HCEC 1CT (cell line): ENCODE results near the gene HNF4A.
A peak's percentile ranks its signal among the peaks of the same experiment; 100 is the strongest.

Experiments used
- DNase-seq: peaks from one replicate; pipeline ENCODE4 v3.0.0-alpha.2; 2017

HNF4A gene

GRCh38 chr20:44392776-44393607 lies 37.5 kb downstream of the HNF4A start:
- DNase-seq = no peak

DNA sequence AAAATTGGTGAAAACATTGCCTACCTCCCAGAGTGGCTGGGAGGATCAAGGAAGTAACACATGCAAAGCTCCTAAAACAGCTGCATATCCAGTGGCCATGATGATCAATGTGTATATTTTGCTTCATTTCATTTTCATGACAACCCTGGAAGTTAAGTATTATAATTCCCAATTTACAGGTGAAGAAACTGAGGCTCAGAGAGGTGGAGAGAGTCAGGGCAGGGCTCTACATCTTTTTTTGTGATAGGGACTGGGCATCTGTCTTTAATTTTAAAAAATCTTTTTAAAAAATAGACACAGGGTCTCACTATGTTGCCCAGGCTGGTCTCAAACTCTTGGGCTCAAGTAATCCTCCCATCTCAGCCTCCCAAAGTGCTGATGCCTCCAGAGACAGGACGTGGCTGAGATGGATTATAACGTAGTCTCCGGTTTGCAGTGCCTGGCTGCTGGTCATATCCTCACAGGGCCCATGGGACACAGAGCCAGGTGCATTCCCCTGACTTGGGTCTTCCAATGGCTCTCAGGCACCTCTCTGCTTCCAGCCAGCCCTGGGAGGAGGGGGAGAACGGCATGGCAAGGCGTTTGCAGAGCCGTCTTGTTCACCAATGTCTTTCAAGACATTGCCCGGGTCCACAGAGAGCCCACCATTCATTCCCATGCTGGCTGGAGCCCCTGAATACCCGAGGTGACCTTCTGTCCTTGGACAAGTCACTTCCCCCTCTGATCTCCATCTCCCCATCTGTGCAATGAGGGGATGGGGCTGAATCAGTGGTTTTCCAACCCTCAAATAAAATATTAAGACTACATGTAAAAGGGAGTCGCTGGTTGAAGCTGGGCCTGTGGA lies 38.3 kb downstream of the HNF4A start:
- DNase-seq = no peak

- DNase-seq = no peak
These were observed 38.9 kb downstream of the HNF4A start for GRCh38 chr20:44394452-44394701.

DNA sequence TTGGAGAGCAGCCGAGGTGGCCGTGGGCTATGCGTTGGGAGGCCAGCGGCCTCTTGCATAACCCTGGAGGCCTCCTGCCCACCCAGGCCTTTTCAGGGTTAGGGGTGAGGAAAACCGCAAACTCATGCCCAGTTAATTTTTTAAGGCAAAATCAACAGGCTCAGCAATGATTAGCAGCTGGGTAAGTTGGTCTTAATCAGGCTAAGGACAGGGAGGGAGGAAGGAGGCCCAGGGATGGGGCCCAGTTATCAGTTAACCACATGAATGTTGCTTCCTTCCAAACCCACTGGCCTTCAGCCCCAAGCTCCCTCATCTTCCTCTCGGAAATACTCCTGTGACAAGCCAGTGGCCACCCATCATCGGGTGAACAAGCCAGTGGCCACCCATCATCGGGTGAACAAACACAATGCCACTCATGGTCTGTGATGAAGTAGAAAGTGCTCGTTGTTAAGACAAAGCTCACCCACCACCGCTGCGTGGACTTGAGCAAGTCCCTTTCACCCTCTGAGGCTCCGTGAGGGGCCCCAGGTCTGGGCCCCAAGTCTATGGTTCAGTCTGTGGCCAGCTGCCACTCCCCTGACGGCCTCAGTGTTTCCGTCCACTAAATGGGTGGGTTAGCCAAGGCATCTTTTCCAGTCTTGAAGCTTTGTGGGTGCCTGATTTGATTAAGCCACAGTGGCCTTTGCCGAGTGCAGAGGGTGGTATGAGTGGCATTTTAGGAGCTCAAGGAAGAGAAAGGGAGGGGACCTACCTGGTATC lies 39.4 kb downstream of the HNF4A start:
- no peak for DNase-seq

DNA sequence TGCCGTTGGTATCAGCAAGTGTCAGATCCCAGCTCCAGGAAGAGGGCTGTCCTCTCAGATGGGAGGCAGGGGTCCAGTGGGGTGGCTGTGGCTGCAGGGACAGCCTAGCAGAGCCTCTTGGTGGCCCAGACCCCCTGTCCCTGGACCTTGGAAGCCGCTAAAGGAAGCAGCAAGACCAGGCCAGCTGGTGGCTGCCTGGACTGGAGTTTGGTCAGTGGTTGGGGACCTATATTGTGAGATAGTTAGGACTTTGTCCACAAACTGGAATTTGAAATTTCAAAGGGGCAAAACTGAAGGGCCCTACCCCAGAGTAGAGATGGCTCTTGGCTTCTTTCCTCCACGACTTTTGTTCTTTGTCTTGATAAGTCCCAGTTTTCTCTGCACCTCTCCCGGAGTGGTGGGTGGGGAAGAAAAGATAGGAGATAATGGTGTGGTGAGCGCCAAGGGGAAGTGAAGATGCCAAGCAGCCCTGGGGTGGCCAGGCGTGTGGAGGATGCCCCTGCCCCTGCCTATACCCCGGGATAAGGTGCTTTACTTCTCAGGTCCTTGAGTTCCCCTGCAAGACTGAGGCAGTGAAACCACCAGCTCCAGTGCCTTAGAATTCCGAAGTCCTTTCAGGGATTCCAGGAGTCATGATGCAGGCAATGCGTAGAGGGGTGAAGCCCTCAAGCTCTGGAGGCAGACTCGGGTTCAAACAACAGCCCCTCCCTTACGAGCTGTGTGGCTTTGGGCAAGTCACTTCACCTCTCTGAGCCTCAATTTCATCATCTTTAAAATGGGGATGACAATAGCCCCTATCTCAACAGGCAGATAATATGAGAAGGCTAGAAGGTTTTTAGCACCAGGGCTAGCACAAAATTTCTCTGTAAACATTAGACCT lies 40.2 kb downstream of the HNF4A start:
- DNase-seq = no peak

DNA sequence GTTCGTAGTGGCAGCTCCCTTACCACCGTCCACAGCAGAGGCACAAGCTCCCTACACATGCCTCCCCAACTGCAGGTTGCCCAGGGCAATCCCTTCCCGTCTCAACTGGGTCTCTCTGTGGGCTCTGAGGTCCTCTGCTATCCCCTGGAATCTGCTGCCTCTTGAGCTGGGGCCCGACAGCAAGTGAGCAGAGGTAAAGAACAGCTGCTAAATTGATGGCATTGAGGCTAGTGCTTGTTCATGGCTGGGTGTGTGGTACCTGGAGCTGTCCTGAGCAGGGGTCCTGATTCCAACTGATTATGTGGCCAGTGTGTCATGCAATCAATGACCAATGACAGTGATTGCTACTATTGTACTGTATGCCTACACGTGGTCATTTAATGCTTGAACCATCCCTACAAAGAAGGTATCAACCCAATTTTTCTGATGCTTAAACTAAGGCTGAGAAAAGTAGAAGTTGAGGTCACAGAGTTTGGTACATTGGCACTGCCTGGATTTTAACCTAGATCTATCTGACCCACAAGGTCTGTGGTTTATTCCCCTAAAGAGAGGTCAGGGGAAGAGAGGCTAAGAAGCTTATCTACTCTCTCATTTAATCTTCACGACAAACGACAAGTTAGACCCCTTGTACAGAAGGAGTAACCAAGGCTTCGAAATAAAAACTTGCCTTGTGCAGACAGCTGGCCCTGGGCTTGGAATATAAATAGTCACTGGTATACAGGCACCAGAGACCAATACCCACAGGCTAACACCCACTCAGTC lies 41.1 kb downstream of the HNF4A start:
- no peak for DNase-seq

GRCh38 chr20:44398335-44398734 lies 42.8 kb downstream of the HNF4A start:
- peak; percentile 88 for DNase-seq

- no peak for DNase-seq
These were observed 43.9 kb downstream of the HNF4A start for GRCh38 chr20:44399446-44399845.

DNA sequence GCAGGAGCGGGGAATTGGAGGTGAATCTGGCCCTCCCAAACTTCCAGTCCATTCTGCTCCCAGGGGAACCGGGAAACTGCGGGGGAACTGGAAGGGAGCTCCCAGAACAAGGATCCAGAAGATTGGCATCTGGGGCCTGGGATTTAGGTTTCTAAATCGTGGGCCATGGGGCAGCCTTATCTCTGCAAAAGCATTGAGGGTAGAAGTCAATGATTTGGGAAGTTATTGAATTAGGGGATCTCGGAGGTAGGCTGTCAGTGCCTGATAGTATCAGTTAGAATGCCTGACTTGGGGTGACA lies 45.1 kb downstream of the HNF4A start:
- no peak for DNase-seq

GRCh38 chr20:44400970-44401769 lies 45.7 kb downstream of the HNF4A start:
- no peak for DNase-seq

DNA sequence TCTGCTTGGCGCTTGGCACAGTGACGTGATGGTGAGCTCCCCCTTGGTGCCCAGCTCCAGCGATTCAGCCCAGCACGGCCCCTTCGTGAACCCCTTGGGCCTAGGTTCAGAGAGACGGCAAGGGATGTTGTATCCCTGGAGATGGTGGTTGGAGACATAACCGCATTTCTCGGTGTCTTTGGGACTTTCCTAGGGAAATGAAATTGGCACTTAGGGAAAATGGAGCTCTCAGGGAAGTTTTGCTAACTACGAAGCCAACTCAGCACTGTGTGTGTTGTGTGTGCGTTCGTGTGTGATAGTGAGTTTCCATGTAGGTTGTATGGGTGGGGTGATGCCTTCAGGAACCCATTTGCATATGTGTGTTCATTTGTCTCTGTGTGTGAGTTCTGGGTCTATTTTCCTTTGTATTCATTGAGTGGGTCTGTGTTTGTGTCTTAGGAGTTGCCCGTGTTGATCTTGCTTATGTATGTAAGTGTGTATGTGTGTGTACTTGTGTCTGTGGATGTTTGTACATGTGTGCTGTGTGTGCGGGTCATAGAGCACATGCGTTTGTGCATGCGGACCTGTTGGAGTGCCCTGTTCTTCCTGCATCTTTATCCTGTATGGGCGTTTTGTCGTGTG lies 46.4 kb downstream of the HNF4A start:
- DNase-seq = no peak

GRCh38 chr20:44402391-44403193 lies 47.1 kb downstream of the HNF4A start:
- DNase-seq = no peak

DNA sequence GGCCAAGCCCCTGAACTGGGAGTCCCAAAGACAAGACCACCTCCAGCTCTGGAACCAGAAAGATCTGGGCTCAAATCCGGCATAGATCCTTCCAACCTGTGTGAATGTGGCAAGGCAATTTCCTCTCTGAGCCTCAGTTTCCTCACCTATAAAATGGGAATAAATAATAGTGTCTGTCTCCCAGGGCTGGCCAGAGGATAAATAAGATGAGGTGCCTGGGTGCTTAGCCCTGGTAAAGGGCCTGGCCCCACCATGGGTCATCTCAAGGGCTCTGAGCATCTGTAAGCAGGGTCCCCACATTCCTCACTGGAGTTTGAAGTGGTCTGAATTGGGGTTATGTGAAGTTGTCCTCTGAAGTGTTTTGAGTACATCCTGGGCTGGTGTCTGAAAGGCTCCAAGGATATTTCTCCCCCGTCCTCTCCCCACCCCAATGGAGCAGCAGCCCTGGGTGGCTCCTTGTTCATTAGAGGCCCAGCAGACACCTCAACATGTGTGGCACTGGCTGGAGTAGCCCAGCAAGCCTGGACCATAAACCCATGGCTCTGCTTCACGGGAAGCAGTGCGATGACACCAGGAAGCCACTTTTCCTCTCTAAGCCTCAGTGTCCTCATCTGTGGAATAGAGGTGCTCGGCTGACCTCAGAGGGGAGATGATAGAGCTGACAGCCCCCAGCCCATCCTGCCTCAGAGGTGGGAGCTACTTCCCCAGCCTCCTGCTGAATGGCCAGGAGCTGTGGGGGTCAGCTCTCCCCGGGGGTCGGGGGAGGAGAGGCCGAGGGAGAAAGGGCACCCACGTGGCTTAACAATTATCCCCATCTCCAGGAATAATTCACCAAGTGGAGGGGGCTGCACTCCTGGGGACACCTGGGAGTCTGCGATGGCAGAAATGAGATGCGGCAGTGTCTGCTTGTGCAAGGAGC lies 48.0 kb downstream of the HNF4A start:
- DNase-seq = no peak

DNA sequence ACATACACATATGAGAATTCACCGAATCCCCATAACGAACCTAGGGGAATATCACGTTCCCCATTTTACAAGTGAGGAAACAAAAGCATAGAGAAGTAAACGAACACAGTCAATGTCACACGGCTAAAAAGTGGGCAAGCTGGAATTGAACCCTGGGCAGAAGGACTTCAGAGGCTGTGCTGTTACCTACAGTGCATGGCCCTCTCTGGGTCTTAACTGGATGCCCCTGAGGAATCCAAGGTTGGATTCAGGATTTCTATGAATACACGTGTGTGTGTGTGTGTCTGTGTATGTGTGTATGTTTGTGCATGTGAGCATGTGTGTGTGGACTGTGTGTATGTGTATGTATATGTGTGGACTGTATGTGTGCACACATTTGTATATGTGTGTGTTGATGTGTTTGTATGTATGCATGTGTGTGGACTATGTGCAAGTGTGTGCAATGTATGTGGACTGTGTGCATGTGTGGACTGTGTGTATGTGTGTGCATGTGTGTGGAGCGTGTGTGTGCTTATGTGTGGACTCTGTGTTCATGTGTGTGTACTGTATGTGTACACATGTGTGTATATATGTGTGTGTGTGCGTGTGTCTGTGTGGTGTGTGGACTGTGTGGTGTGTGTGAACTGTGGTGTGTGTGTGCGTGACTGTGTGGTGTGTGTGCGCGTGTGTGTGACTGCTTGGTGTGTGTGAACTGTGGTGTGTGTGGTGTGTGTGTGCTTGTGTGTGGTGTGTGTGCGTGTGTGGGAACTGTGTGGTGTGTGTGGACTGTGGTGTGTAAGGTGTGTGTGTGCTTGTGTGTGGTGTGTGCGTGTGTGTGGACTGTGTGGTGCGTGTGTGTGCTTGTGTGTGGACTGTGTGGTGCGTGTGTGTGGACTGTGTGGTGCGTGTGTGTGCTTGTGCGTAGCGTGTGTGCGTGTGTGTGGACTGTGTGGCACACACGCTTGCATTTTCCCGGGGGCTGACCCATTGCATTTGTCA lies 49.0 kb downstream of the HNF4A start:
- DNase-seq = no peak

DNA sequence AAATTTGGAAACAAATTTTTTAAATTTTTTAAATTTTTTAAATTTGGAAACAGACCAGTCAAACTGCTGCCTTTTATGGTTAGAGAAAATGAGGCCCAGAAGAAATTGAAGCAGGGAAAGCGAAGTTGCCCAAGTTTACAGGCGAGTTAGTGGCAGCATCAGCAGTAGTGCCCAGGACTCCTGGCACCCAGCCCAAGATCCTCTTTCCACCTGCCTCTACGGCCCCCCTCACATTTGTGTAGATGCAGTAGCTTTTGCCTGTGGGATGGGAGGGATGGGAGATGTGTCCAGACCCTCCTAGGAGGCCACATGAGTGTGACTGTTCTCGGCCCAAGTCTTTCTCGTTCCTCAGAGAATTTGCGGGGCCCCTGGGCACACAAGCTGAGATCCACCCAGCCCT lies 49.8 kb downstream of the HNF4A start:
- DNase-seq = no peak

DNA sequence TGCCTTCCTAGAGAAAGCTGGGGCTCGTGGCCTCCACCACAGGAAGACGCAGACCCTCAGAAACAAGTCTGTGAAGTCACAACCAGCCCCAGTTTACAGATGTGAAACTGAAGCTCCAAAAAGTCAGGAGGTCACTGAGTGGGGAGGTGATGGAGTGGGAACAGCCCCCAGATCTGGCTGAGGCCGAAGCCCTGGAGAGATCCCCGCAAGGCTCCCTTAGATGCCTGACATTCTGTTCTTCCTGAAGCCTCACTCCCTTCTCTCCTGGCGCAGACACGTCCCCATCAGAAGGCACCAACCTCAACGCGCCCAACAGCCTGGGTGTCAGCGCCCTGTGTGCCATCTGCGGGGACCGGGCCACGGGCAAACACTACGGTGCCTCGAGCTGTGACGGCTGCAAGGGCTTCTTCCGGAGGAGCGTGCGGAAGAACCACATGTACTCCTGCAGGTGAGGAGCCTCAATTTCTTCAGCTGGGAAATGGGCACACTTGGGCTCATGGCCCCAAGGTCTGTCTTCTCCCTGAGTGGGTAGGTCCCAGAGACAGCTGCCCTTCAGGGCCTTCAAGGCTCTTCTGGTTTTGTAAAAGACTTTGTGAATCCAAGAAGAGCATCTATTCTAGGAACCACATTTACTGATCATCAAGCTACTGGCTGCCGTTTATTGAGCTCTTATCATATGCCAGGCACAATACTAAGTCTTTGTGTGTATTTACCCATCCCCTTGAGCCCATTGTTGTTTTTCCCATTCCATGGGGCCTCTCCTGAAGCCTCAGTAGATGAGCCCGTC lies 50.5 kb downstream of the HNF4A start:
- DNase-seq = no peak
